HG03342 (cell line): Measurements from ENCODE around the gene INHBE.
A peak's percentile ranks its signal among the peaks of the same experiment; 100 is the strongest.
"Not testable (repeated sequence)": the region's sequence is repeated elsewhere in the genome, so short reads cannot be mapped to it uniquely, and the experiment has no call there.

Experiments
- ATAC-seq: cut with Tn5 transposase; IDR thresholded peaks from one replicate; pipeline ENCODE4 v1.9.1; 2021; ENCODE audit warnings: mild to moderate bottlenecking, moderate library complexity; ENCODE audit not compliant: unreplicated experiment

Gene INHBE, protein sequence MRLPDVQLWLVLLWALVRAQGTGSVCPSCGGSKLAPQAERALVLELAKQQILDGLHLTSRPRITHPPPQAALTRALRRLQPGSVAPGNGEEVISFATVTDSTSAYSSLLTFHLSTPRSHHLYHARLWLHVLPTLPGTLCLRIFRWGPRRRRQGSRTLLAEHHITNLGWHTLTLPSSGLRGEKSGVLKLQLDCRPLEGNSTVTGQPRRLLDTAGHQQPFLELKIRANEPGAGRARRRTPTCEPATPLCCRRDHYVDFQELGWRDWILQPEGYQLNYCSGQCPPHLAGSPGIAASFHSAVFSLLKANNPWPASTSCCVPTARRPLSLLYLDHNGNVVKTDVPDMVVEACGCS

DNA sequence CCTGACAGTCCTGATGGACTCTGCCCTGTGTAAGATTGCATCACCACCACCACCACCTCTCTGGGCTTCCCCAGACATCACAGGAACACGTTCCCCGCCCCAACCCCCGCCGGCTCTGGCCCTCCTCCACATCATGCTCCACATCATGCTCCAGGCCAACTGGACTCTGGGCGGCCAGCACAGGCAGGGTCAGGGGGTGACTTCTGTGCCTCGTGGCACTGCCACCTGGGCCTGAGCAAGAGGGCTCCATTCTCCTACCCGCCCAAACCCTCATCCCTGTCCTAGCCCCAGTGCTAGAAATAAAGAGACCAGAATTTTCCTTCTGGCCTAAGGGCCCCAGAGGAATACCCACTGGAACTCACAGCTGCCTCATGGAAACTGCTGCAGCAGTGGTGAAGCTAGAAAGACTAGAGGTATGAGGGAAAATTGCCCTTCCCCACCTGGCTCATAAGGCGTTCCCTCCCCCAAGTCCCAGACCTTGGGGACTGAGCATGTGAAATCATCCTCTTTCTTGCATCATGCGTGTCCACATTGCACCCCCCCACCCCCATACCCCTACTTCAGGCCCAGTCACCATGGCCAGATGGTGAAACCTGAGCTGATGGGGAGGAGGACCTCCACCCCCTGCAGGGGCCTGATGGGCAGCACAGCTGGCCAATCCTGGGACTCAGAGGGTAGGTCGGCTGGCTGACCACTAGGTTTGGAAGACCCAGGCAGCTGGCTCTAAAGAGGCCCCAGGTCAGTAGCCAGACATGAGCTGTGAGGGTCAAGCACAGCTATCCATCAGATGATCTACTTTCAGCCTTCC, at the start of gene INHBE:
Gene INHBE (plus strand): TSS at position 742 of the 808 bp plus-strand sequence. CDS start 230 bp downstream, outside the sequence.
- no peak for ATAC-seq

DNA sequence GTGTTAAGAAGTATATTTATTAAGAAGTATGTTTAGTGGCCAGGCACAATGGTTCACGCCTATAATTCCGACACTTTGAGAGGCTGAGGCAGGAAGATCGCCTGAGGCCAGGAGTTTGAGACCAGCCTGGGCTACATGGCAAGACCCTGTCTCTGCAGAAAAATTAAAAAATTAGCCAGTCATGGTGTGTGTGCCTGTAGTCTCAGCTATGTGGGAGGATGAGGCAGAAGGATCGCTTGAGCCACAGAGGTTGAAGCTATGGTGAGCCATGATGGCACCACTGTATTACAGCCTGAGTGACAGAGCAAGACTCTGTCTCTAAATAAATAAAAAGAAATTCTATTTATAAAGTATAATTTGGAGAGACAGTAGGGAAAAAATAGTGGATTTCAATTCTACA, 44.6 kb upstream of the INHBE start:
- ATAC-seq = no peak

DNA sequence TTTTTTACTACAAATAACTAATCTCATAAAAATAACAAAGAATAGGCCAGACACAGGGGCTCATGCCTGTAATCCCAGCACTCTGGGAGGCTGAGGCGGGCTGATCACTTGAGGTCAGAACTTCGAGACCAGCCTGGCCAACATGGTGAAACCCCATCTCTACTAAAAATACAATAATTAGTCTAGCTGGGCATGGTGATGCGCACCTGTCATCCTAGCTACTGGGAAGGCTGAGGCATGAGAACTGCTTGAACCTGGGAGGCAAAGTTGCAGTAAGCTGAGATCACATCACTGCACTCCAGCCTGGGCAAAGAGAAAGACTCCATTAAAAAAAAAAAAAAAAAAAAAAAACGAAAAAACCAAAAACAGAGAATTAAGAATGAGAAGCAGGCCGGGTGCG, 40.9 kb upstream of the INHBE start:
- ATAC-seq = not testable (repeated sequence)

DNA sequence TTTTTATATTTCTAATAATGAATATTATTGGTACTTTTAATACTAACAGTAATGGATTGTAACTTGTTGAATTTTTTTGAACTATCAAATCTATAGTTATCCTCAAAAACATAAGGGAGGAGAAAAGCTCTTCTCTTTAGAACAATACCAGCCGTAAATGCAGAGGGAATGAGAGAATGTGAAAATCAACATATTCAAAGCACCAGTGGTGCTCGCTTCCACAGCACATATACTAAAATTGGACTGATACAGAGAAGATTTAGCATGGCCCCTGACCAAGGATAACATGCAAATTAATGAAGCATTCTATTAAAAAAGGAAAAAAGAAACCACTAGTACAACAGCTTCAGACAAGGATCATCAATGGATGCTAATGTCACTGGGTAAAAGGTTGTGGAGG, 40.0 kb upstream of the INHBE start:
- no peak for ATAC-seq

DNA sequence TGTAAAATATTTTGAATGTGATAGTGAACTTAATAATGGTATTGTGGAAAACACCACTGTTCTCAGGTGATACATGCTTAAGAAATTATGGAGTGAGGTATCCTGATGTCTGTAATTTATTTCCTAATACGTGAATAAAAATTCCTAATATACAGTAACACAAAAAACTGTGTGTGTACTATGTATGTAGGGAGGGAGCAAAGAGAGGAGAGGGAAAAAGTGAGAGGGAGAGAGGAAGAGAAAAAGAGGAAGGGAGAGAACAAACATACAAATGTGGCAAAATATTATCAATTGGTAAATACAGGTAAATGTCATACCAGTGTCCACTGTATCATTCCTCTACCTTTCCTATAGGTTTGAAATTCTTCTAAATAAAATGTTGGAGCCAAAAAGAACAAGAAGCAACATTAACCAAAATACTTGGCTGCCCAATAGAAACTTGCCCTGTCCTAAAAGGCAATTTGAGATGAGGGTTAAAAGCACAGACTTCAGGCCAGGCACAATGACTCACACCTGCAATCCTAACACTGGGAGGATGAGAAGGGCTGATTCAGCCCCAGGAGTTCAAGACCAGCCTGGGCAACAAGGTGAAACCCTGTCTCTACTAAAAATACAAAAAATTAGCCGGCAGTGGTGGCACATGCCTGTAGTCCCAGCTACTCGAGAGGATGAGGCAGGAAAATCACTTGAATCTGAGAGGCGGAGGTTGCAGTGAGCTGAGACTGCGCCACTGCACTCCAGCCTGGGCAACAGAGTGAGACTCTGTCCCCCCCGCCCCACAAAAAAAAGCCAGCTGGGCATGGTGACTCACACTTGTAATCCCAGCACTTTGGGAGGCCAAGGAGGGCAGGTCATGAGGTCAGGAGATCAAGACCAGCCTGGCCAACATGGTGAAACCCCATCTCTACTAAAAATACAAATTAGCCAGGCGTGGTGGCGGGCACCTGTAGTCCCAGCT, 38.8 kb upstream of the INHBE start:
- ATAC-seq = no peak

DNA sequence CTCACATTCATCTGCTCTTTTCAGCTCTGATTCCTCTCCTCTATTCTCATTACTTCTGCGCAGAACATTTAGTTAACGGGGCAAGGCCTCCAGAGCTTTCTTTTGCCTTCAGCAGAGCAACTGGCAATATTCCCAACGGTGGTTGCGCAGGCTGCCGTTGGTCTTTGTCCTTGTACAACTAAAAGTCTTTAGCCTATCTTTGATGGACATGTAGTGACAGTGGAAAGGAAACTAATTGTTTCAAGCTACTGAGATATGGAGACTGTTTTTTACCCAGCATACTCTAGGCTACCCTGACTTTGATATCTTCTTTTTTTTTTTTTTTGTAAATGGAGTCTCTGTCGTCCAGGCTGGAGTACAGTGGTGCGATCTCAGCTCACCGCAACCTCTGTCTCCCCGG, 36.9 kb upstream of the INHBE start:
- ATAC-seq = no peak

DNA sequence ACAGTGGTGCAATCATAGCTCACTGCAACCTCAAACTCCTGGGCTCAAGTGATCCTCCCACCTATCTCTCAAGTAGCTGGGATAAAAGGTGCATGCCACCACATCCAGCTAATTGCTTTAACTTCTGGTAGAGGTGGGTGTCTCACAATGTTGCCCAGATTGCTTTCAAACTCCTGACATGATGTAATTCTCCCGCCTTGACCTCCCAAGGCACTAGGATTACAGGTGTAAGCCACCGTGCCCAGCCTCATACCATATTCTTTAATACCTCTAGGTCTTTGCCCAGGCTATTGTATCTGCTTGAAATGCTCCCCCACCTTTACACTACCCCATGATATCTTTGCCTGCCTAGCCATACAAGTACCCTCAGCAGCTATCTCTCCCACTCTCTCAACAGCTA, 35.6 kb upstream of the INHBE start:
- ATAC-seq = no peak

DNA sequence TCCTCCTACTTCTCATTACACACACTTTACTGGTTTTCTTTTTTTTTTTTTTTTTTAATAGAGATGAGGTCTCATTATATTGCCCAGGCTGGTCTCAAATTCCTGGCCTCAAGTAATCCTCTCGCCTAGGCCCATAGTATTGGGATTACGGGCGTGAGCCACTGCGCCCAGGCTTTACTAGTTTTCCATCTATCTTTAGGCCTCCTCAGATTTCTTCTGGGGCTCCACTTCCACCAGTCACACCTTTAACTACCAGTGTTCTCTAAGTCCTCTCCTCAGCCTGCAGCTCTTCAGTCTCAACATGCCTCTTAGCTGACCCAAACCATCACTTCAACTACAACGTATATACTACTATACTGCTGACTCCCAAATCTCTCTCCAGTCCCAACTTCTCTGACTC, 34.6 kb upstream of the INHBE start:
- no peak for ATAC-seq

DNA sequence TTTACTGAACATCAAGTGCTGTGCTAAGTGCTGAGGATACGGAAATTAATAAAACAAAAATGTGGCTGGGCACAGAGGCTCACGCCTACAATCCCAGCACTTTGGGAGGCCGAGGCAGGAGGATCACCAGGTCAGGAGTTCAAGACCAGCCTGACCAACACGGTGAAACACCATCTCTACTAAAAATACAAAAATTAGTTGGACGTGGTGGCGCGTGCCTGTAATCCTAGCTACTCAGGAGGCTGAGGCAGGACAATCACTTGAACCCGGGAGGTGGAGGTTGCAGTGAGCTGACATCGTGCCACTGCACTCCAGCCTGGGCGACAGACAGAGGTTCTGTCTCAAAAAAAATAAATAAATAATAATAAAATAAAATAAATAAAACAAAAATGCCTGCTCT, 28.2 kb upstream of the INHBE start:
- not testable (repeated sequence) for ATAC-seq

DNA sequence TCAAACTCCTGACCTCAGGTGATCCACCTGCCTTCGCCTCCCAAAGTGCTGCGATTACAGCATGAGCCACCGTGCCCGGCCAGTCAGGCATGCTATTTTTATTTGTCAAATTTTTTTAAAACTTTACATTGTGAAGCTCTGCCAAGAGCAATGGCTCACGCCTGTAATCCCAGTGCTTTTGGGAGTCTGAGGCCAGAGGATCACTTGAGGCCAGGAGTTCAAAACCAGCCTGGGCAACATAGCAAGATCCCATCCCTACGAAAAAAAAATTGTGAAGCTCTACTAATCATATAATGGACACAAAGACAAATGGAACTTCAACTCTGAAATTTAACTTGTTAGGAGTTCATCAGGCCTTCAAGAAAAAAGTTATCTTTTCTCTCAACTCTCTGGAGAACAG, 26.1 kb upstream of the INHBE start:
- ATAC-seq = no peak

DNA sequence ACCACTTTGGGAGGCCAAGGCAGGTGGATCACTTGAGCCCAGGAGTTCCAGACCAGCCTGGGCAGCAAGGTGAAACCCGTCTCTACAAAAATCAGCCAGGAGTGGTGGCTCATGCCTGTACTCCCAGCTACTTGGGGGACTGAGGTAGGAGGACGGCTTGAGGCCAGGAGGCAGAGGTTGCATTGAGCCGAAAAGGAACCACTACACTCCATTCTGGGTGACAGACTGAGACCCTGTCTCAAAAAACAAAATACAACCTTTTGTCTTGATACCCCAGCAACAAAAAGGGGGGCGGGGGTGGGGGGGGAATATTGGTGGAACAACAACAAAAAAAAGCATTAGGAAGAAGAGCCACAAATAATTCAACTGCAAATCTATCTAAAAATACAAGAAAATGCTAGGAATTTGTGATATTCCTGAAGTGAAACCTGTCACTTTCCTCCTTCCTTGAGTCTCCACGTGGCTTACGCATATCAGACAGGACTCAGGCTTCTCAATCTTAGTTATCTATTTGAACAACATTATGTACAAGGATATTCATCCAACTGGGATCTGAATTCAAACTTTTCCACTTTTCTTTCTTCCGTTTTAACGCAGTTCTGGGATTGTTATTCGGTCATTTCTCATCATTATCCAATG, 25.5 kb upstream of the INHBE start:
- no peak for ATAC-seq

DNA sequence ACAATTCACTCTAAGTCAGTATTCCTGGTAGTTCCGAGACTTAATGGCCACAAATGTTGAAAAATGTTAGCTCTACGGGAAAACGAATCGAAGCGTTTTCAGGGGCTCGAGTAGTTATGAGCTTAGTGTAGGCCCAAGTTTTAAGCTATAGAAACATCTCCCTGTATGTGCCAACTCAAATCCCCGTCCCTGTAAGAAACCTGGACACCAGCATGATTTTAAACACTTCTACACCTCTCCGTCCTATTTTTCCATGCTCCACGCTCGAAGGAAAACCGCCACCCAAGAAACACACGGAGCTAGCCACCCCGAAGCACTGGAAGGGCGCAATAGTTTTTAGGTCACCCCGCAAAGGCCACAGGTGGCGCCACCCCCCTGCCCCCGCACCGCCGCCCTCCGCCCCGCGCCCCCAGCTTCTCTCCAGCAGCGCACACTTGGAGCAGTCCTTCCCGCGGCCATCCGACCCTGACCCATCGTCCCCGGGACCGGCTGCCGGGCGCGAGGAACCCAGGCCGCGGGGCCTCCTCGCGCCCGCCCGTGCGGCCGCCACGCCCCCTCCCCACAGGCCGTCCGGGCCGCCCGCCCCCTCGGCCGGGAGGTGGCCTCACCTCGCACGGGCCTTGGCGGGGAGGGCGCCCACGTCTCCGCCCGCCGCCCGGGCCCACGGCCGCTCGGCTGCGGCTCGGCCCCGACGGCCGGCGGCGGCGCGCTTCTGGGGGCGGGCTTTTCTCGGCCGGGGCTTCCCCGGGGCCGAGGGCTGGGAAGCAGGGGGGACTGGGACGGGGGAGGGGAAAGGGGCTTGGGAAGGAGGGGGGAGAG, 24.8 kb upstream of the INHBE start:
- peak; percentile 53 for ATAC-seq

DNA sequence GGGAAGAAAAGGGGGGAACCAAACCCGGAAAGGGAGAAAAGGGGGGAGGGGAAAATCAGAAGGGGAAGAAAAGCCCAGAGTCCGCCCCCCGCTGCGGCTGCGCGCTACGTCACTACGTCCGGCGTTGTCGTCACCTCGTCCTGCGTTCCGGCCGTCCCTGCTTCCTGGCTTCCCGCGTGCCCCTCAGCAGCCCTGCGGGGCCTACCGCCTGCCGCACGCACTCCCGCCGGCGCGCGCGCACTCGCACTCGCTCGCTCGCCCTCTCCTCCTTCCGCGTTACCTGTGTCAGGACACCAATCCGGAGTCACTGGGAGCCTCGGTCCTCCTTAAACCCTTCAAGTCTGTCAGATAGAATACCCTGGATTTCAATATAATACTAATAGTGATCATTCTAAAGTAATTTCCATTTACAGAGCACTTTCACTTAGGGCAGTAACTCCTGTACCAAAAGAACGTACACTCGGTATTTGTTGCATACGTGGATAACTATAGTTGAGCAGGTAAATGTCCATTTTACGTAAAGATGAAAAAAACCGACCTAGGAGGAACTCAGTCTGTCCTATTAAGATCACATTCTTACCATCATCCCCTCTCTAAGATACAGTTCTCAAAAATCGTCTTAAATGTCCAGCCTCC, 24.1 kb upstream of the INHBE start, which contains the start of gene R3HDM2:
Gene R3HDM2 (minus strand): TSS at position 113 of the 636 bp plus-strand sequence. CDS start 120,615 bp downstream, outside the sequence.
- ATAC-seq = peak; percentile 93

DNA sequence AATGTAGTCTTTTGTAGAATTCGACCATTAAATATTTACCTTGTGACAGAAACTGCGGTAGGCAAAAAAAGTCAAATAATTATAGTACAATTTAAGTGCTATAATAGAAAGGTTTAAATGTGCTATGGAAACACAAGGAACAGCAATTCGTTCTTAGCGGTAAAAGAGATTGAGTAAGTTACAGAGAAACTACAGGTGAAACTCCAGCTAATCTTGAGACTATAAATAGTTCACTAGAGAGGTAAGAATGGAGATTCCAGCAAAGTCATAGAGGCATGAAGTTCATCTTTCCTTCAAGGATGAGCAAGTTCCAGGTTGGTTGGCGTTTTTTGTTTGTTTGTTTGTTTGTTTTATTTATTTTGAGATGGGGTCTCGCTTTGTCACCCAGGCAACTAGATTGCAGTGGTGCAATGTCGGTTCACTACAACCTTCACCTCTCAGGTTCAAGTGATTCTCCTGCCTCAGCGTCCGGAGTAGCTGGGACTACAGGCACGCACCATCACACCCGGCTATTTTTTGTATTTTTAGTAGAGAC, 23.4 kb upstream of the INHBE start:
- ATAC-seq = no peak

DNA sequence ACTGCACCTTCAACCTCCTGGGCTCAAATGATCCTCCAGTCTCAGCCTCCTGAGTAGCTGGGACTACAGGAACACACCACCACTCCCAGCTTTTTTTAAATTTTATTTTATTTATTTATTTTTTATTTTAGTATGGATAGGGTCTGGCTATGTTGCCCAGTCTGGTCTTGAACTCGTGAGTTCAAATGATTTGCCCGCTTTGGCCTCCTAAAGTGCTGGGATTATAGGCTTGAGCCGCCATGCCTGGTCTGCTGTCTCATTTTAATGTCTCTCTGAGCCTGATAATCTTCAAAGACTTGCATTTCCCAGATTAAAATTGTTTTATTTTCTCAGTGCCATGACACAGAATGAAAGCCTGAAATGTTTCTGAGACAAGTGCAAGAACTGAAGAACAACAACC, 21.7 kb upstream of the INHBE start:
- no peak for ATAC-seq

DNA sequence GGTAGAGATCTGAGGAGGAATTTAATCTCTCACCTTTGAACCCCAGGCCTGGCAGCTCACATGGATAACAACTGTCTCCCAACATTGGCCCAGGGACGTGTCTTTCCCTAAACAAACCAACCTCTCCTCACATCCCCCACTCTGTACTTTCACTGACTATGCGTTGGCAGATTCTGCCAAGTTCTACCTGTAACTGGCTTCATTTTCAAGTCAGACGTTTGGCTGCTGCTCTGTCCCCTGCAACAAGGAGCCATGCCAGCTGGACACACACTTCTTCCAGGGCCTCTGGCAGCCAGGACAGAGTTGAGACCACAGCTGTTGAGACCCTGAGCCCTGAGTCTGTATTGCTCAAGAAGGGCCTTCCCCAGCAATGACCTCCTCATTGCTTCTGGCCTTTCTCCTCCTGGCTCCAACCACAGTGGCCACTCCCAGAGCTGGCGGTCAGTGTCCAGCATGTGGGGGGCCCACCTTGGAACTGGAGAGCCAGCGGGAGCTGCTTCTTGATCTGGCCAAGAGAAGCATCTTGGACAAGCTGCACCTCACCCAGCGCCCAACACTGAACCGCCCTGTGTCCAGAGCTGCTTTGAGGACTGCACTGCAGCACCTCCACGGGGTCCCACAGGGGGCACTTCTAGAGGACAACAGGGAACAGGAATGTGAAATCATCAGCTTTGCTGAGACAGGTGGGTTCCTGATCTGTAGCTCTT, 20.4 kb upstream of the INHBE start, which contains the start of gene INHBC:
Gene INHBC (plus strand): TSS at position 268 of the 707 bp plus-strand sequence. CDS start 103 bp downstream, at position 371.
- ATAC-seq = no peak

DNA sequence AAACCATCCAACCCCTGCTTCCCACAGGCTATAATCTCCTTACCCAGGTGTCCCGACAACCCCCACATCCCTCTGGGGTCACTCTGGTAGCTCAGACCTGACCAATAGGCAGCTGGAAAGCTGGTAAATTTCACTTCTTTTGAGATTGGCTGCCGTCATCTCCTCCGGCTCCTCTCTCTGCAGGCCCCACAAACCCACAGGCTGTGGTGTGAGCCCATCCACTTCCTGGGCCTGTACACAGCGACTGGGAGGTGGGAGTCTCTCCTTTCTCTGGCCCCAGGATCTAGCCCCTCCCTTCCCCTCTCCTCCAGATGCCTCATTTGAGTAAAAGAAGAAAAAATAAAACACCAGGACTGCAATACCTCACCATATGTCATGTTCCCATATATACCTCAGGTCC, 19.8 kb upstream of the INHBE start:
- no peak for ATAC-seq

DNA sequence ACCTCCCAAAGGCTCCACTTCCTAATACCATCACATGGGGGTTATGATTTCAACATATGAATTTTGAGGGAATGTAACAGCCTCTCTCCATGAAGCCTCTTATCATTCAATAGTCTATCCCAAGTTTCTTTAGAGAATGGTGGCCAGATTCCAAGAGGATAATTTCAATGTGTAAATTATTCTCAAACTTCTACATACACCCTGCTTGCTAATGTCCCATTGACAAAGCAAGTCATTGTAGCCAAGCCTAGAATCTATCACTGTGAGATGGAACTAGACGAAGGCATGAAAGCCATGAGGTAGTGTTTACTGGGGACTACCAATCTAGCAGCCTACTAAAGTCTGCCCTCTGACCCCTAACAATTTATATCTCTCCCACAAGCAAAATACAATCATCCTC, 16.7 kb upstream of the INHBE start:
- no peak for ATAC-seq
